ENCODE data around the gene CNTNAP2. TPM values are rescaled to one million over a fixed set of nuclear protein-coding genes. Genes with fewer than 3 reads are reported as not detected.
A peak's percentile ranks its signal among the peaks of the same experiment; 100 is the strongest.

Gene CNTNAP2
- total and polyA plus RNA-seq, 2 of the 8 experiments (the other 6 are each of a cell fraction or from before 2014, with no cell fraction given) = 27.9 to 71.0 TPM

DNA sequence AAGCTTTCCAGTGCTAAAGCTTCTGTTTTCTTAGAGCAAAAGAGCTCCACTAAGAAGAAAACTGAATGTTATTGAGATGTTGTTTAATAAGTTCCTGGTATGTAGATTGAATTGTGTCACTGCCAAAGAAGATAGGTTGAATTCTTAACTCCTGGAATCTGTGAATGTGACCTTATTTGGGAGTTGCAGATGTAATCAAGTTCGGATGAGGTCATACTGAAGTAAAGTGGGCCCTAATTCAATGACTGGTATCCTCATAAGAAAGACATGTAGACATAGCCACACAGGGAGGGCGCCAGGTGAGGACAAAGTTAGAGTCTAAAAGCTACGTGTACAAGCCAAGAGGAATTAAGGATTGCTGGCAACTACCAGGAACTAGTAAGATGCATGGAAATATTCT, 1741.8 kb downstream of the CNTNAP2 start:
- Histone ChIP-seq H2BK15ac (ENCODE audit: low read length) (no peak overlapping the region), H3K4me1 (replicated peaks in 1 of 4; ENCODE audit: control insufficient read depth in 3 of 4, insufficient read depth in 4 of 4, low read length in 3 of 4) (no peaks in the 10 kb centered on the region), H3K79me1 (ENCODE audit: low read depth, low read length) (no peaks in the 10 kb centered on the region), H2BK20ac (ENCODE audit: low read length) (no peak overlapping the region), H4K5ac (ENCODE audit: insufficient read length, low read depth, low read length) (no peak overlapping the region), H3K14ac (ENCODE audit: insufficient read length) (no peak overlapping the region), H3K27me3 (replicated peaks in 1 of 4; ENCODE audit: control insufficient read depth in 3 of 4, extremely low read depth in 1 of 4, insufficient read depth in 3 of 4, low read length in 3 of 4) (no peaks in the 10 kb centered on the region), H3K4ac (replicated peaks; ENCODE audit: insufficient read length, low read depth, low read length) (no peak overlapping the region), H2BK5ac (ENCODE audit: low read depth, low read length) (no peak overlapping the region), H4K8ac (ENCODE audit: extremely low read depth, insufficient read depth, low read length) (no peak overlapping the region), H2BK12ac (ENCODE audit: low read depth, low read length) (no peak overlapping the region), H3K23ac (ENCODE audit: insufficient read length) (no peak overlapping the region), H2AFZ (ENCODE audit: low read length) (no peak overlapping the region), H3K56ac (replicated peaks; ENCODE audit: insufficient read length, low read depth, low read length) (no peak overlapping the region), H4K91ac (replicated peaks; ENCODE audit: insufficient read length, low read length) (no peak overlapping the region), H4K20me1 (replicated peaks in 1 of 2; ENCODE audit: control insufficient read depth in 1 of 2, insufficient read depth in 2 of 2, low read length in 2 of 2) (no peaks in the 10 kb centered on the region), H3K4me2 (ENCODE audit: insufficient read depth in 1 of 2, low read depth in 2 of 2, low read length in 2 of 2) (no peak overlapping the region), H3K9me3 (ENCODE audit: insufficient read depth in 2 of 2, low read depth in 1 of 2, low read length in 1 of 2) (no peaks in the 10 kb centered on the region), H2BK120ac (replicated peaks; ENCODE audit: low read depth, low read length) (no peak overlapping the region), H3K4me3 (ENCODE audit: extremely low read depth in 1 of 4, insufficient read depth in 2 of 4, low read depth in 3 of 4, low read length in 4 of 4) (no peak overlapping the region), H3K23me2 (ENCODE audit: low read depth, low read length) (no peaks in the 10 kb centered on the region), H3K27ac (ENCODE audit: low read depth, low read length) (no peak overlapping the region), H3K9ac (replicated peaks in 1 of 4; ENCODE audit: extremely low read depth in 1 of 4, low read depth in 3 of 4, low read length in 3 of 4) (no peak overlapping the region), H3K36me3 (ENCODE audit: control insufficient read depth in 2 of 4, insufficient read depth in 4 of 4, low read length in 3 of 4) (no peaks in the 10 kb centered on the region), H3K79me2 (ENCODE audit: control insufficient read depth in 1 of 2, insufficient read depth in 2 of 2, low read length in 2 of 2) (no peaks in the 10 kb centered on the region), H3K18ac (ENCODE audit: extremely low read depth, low read length) (no peak overlapping the region), H2AK5ac (ENCODE audit: low read depth, low read length) (no peak overlapping the region)
- ChIA-PET CTCF (ENCODE audit: partially characterized antibody) (interaction anchor here (0.9 kb wide), 1 partner anchor 13 kb away, joined by 3 read pairs; no protein-coding TSS in a partner anchor), POLR2A (ENCODE audit: partially characterized antibody) (no interaction called here)
- TF ChIP-seq CTBP2 (IDR thresholded peaks at IDR 0.05; ENCODE audit: borderline replicate concordance, insufficient read depth, insufficient read length, low read length) (no peak), SRF (IDR thresholded peaks at IDR 0.05; ENCODE audit: low read depth, low read length) (peak; percentile 51; the same call in 1 of the 2 replicates)
- DNase-seq (ENCODE audit: low read depth in 1 of 2, low spot score in 2 of 2) (no peak), FAIRE-seq (peak; percentile 42)
- 80% methylated on average over 3 of the region's 3 CpGs; no CpG with 5 or more reads in 1 of the 2 experiments for WGBS, 2 experiments (ENCODE audit: extremely low coverage in 1 of 2, insufficient coverage in 1 of 2, insufficient read length in 1 of 2, insufficient replicate concordance in 2 of 2, low coverage in 1 of 2, low lambda C conversion rate in 2 of 2, missing lambda C conversion rate in 1 of 2)
